Activated gamma-delta T cell treated with anti-CD3 and anti-CD28 coated beads, Interleukin-2, amount 50 U/mL, for 16 hours (primary cell): Measurements from ENCODE around the gene LYPD6.

Source experiments
- DNase-seq: peaks from one replicate; pipeline ENCODE4 v3.0.0-alpha.2; 2020; ENCODE audit warnings: low read depth

Gene LYPD6

DNA sequence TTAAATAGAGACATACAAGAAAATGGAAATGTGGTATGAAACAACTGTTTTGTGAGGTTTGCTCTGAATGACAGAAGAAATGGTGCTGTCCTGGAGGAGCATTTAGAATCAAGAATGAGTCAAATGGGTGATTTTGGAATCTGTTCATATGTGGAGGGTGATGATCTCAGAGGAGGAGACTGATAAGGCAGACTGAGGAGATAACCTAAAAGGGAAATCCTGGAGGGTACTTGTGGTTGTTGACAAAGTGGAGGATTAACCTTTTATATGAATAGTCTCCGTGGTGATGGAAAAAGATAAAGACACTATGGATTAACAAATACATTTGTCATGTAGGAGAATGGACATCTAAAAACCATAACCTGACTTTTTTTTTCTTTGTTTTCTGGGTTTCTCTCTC, 183.1 kb downstream of the LYPD6 start:
- no peak for DNase-seq
